ENCODE data around the gene FAM222B.

DNA sequence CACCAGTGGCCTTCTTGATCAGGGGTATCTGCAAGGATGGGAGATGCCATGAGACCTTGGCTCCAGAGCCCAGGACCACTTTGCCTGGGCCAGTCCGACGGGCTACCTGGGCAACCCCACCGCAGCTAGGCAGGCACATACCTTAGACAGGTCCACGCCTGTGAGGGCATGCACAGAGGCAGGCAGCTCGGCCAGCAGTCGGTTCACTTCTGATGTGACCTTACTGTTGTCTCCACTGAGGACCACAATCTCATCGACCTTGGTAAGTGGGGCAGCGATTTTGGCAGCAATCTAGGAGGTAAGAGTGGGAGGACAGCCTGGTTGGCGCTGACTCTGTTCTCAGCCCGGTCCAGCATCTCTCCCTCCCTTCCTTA is 38.0 kb upstream of the FAM222B start:
- TF ChIP-seq, protein P1, sequence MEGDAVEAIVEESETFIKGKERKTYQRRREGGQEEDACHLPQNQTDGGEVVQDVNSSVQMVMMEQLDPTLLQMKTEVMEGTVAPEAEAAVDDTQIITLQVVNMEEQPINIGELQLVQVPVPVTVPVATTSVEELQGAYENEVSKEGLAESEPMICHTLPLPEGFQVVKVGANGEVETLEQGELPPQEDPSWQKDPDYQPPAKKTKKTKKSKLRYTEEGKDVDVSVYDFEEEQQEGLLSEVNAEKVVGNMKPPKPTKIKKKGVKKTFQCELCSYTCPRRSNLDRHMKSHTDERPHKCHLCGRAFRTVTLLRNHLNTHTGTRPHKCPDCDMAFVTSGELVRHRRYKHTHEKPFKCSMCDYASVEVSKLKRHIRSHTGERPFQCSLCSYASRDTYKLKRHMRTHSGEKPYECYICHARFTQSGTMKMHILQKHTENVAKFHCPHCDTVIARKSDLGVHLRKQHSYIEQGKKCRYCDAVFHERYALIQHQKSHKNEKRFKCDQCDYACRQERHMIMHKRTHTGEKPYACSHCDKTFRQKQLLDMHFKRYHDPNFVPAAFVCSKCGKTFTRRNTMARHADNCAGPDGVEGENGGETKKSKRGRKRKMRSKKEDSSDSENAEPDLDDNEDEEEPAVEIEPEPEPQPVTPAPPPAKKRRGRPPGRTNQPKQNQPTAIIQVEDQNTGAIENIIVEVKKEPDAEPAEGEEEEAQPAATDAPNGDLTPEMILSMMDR (IDR thresholded peaks at IDR 0.05; ENCODE audit: insufficient read depth, low read length, poor library complexity, severe bottlenecking), result no peak
- TF ChIP-seq EZH2phosphoT487 (conservative IDR thresholded peaks at IDR 0.05; ENCODE audit: low read length), result no peak

All from SU-DHL-6 (cell line).